ENCODE results near the gene TRIOBP.

TRIOBP gene

GRCh38 chr22:37733625-37734401 is 37.0 kb downstream of the TRIOBP start:
- DNase-seq, result no peak

GRCh38 chr22:37734402-37734700 is 37.5 kb downstream of the TRIOBP start:
- no peak for DNase-seq

- DNase-seq, result no peak
Measured at GRCh38 chr22:37734964-37735451, 38.2 kb downstream of the TRIOBP start.

- DNase-seq, result no peak
Measured at GRCh38 chr22:37739035-37739434, 42.2 kb downstream of the TRIOBP start.

DNA sequence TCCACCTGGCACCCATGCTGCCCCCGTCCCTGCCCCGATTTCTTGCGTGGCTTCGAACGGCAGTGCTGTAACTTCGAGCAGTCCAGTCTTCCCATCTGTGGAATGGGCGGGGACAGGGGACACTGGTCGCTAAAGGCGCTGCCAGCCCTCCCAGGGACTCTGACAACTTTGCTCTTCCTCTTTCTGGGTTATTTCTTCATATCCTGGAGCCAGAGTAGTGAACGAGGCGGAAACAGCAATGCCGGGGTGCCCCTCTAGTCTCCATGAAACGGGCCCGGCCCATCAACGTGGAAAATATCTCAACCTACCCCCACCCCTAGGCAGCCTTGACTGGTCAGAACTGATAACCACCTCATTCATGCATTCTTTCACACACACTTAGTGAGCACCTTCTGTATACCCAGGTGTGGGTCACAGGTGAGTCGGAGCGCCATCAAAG is 42.8 kb downstream of the TRIOBP start:
- DNase-seq, result no peak

- DNase-seq, result no peak
Measured at GRCh38 chr22:37740455-37741311, 43.8 kb downstream of the TRIOBP start.

- DNase-seq, result no peak
Measured at GRCh38 chr22:37741312-37741795, 44.5 kb downstream of the TRIOBP start.

DNA sequence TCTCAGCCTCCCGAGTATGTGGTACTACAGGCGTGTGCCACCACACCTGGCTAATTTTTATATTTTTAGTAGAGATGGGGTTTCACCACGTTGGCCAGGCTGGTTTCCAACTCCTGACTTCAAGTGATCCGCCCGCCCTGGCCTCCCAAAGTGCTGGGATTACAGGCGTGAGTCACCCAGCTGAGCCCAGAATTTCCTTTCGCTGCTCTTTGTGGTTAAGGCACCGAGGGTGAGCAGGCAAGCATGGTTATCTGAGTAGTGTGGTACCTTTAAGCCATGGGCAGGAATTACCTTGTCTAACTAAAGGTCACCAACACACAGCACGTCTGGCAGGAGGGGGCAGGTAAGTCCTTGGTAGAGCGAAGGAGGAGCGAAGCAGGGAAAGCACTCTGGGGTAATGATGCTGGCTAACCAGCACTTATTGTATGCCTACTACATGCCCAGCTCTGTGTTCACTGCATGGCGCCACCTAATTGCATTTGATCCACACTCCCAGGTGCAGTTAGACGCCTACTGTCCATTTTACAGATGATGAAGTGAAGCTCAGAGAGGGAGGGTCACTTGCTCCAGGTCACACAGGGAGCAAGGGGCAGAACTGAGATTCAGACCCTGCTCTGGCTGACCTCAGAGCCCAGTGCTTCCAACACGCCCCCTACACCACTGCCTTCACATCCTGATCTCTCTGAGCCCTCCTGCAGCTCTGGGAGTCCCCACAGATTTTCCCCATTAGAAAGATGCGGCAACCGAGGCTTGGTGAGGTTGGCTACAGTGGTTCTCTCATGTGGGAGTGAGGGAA is 45.7 kb downstream of the TRIOBP start:
- DNase-seq, result no peak

GRCh38 chr22:37744589-37744988 is 47.7 kb downstream of the TRIOBP start:
- no peak for DNase-seq

GRCh38 chr22:37745548-37746365 is 48.9 kb downstream of the TRIOBP start:
- DNase-seq, result no peak

GRCh38 chr22:37746366-37747079 is 49.7 kb downstream of the TRIOBP start:
- DNase-seq, result no peak

DNA sequence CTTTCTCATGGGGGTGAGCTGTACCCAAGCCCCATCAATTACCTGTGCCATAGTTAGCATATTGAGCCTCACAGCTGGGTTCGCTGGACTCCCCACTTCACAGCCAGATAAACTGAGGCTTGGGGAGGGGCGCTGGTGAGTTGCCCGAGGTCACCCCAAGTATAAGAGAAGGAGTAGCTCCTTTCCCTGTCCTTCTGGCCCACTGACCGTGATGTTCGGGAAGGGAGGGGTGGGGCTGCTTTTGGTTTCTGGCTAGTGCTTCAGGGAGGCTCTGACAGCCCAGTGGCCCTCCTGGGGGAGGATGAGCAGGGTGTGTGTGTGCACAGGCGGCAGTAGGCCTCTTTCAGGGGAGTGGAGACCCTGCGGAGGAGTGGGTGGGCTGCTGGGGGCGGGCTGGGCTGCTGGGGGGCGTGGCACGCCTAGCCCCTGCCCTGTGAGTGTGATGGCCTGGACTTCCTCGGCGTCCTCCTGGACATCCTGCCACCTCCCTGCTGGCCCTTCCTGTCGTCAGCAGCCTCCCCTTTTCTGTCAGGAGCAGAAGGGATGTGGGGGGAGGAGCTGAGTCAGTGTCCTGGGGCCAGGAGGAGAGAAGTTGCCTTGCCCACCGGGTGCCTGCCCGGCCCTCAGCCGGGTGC is 50.3 kb downstream of the TRIOBP start:
- DNase-seq, result no peak

- no peak for DNase-seq
Measured at GRCh38 chr22:37747715-37748100, 50.9 kb downstream of the TRIOBP start.

DNA sequence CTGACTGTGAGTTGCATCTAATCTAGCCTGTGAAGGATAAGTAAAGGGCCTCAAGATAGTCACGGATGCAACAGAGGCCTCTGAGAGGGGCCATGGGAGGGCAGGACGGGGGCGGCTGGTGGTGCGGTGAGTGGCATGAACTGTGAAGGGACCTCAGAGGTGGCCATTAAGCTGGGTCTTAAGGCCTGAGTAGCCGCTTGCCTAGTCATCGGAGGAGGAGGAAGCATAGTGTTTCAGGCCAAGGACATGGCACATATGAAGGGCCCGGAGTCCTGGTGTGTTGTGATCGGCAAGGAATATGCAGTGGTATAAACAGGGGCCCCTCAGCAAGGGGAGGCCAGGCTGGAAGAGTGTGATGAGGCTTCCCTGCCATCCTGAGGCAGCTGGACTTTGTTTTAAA is 51.8 kb downstream of the TRIOBP start:
- no peak for DNase-seq

DNA sequence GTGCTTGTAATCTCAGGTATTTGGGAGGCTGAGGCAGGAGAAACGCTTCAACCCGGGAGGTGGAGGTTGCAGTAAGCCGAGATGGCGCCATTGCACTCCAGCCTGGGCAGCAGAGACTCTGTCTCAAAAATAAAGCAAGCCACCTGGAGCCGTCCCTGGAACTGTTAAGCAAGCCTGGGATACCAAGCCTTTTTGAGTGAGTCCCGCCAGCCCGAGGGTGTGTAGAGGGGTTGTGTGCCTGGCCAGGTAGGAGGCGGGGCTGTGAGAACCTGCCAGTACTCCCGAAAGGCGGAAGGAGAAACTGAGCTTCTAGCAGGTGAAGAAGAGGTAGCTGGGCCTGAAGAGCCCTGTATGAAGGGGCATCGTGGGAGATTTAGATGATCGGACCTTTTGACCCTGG is 52.4 kb downstream of the TRIOBP start:
- DNase-seq, result no peak

DNA sequence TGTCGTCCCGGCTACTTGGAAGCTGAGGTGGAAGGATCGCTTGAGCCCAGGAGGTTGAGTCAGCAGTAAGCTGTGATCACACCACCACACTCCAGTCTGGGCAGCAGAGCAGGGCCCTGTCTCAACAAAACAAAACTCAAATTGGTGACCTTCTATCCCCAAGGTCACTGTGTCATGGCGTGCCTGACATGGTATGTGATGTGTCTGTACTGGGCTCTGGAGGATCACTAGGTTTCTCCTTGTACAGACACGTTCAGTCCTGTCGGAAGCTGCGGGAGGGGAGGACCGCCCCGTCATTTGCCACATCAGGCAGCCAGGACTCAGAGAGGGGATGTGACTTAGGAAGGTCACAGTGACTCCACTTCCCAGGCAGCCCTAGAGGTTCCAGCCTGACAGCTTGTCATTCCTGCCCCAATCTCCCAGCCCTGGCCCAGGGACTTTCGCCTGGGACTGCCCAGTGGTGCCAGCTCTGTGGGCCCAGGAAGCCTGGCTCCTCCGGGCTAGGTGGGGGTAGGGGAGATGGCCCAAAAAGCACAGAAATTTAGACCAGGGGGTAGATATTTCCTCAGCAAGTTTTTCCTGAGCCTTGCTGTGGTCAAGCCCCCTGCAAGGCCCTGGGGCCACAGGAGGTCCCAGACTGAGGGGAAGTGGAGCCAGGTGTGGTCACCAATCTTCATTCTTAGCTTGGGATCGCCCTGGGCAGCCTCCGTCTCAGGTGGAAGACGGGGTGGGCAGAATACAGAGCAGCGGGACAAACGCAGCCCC is 53.2 kb downstream of the TRIOBP start:
- DNase-seq, result no peak

DNA sequence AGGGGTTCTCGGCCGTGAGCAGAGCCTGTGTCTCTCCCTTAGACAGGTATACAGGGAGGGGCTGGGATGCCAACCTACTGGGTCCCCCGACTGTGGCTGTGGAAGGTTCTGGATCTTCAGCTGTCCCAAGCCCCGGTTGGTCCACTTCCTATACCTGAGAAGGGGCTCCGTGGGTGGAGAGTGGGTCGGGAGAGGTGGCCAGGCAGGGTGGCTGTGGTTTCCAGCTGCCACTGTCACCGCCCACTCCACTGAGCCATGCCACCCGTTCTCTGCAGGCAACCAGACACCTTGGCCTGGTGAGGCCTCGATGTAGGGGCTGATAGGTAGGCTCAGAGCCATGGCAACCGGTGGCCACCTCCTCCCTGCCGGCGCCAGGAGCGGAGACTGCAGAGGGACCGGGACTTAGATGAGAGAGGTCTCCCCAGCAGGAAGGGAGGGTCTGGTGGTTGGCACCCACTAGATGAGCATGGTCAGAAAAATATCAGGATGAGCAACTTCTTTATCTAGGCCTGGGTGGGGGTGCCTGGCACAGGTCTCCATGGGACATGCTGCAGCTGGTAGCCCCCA is 53.8 kb downstream of the TRIOBP start:
- no peak for DNase-seq

GRCh38 chr22:37751449-37752188 is 54.8 kb downstream of the TRIOBP start:
- no peak for DNase-seq
